Heart left ventricle (tissue), 13 donors: Measurements from ENCODE around the gene FKBP1B.
"Not testable (repeated sequence)": the region's sequence is repeated elsewhere in the genome, so short reads cannot be mapped to it uniquely, and the experiment has no call there.

Experiments
- POLR2A ChIP-seq, 2 donors: fragments of 450-650 bp; IDR thresholded peaks; one replicate each; pipeline ENCODE4 v1.6.1; 2017; ENCODE audit warnings: antibody characterized with exemption in 2 of 2, mild to moderate bottlenecking in 2 of 2, moderate library complexity in 2 of 2
- TF ChIP-seq, protein P1 (sequence below), 12 donors: fragments of 200-600 bp; sonication (generic) in 4 of 12; IDR thresholded peaks; one replicate each; pipeline versions ENCODE4 v1.5.0 to v1.8.0; 2018 to 2022; ENCODE audit warnings: antibody characterized with exemption in 12 of 12, mild to moderate bottlenecking in 5 of 12
- donor health status: ischemic (EF 13 %, LVEDD 7.1; RV severe dilation, severe dysfunction).
- donor health status: DM: no; HTN: yes; CAD: no.
- donor health status: DM: no; HTN: no; CAD: no.
- donor health status: ischemic (EF 25% LVEDD 6.9; RV normal size, moderate dysfunction).
- donor health status: ischemic (EF 25% LVEDD 5.7; RV mildly dilated, moderate dysfunction).
- donor health status: ischemic (EF 35%, LVEDD 5.7; RV mildly dilated, moderate dysfunction).
- donor health status: nonischemic (EF 11% LVEDD 7.7; RV severe dilation, severe dysfunction).
- donor health status: DM: yes; HTN: yes; CAD: no.
- donor health status: PGD.
- donor health status: ischemic (EF 29% LVEDD 5.4; RV normal size, mild dysfunction).
- donor health status: nonischemic (EF 23%, LVEDD 6.1; RV moderate dilation, normal function).

DNA sequence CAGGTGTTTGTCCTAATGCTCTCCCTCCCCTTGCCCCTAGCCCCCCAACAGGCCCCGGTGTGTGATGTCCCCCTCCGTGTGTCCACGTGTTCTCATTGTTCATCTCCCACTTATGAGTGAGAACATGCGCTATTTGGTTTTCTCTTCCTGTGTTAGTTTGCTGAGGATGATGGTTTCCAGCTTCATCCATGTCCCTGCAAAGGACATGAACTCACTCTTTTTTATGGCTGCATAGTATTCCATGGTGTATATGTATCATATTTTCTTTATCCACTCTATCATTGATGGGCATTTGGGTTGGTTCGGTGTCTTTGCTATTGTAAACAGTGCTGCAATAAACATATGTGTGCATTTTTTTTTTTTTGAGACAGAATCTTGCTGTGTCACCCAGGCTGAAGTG, 43.7 kb downstream of the FKBP1B start:
- TF ChIP-seq, protein P1, sequence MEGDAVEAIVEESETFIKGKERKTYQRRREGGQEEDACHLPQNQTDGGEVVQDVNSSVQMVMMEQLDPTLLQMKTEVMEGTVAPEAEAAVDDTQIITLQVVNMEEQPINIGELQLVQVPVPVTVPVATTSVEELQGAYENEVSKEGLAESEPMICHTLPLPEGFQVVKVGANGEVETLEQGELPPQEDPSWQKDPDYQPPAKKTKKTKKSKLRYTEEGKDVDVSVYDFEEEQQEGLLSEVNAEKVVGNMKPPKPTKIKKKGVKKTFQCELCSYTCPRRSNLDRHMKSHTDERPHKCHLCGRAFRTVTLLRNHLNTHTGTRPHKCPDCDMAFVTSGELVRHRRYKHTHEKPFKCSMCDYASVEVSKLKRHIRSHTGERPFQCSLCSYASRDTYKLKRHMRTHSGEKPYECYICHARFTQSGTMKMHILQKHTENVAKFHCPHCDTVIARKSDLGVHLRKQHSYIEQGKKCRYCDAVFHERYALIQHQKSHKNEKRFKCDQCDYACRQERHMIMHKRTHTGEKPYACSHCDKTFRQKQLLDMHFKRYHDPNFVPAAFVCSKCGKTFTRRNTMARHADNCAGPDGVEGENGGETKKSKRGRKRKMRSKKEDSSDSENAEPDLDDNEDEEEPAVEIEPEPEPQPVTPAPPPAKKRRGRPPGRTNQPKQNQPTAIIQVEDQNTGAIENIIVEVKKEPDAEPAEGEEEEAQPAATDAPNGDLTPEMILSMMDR (IDR thresholded peaks at IDR 0.05): not testable (repeated sequence)
- TF ChIP-seq POLR2A (IDR thresholded peaks at IDR 0.05): not testable (repeated sequence)
